ENCODE results near the gene CRB1. TPM values are rescaled to one million over a fixed set of nuclear protein-coding genes. Genes with fewer than 3 reads are reported as not detected.

Gene CRB1
- total RNA-seq, 4 donors from 2014 or later = not detected

GRCh38 chr1:197392541-197392940 is 124.5 kb downstream of the CRB1 start:
- Histone ChIP-seq H3K4me3 (no peak overlapping the region), H3K9me3 (no peaks in the 10 kb centered on the region), H3K4me1 (no peaks in the 10 kb centered on the region), H3K36me3 (no peaks in the 10 kb centered on the region), H3K27ac (no peak overlapping the region), H3K27me3 (no peaks in the 10 kb centered on the region)
- DNase-seq = no peak
- TF ChIP-seq CTCF (IDR thresholded peaks at IDR 0.05) (no peak), POLR2A (IDR thresholded peaks at IDR 0.05) (no peak)

GRCh38 chr1:197393105-197393504 is 125.1 kb downstream of the CRB1 start:
- Histone ChIP-seq H3K36me3 (no peaks in the 10 kb centered on the region), H3K27me3 (no peaks in the 10 kb centered on the region), H3K4me3 (no peak overlapping the region), H3K4me1 (no peaks in the 10 kb centered on the region), H3K9me3 (no peaks in the 10 kb centered on the region), H3K27ac (no peak overlapping the region)
- TF ChIP-seq CTCF (IDR thresholded peaks at IDR 0.05) (no peak), POLR2A (IDR thresholded peaks at IDR 0.05) (no peak)
- no peak for DNase-seq

GRCh38 chr1:197393772-197394171 is 125.7 kb downstream of the CRB1 start:
- H3K27ac ChIP-seq = no peak overlapping the region
- no peak overlapping the region for H3K4me3 ChIP-seq
- H3K27me3 ChIP-seq = no peaks in the 10 kb centered on the region
- no peak for TF ChIP-seq POLR2A (IDR thresholded peaks at IDR 0.05)
- TF ChIP-seq CTCF (IDR thresholded peaks at IDR 0.05) = no peak
- H3K4me1 ChIP-seq = no peaks in the 10 kb centered on the region
- no peak for DNase-seq
- no peaks in the 10 kb centered on the region for H3K9me3 ChIP-seq
- H3K36me3 ChIP-seq = no peaks in the 10 kb centered on the region

GRCh38 chr1:197394831-197395608 is 127.0 kb downstream of the CRB1 start:
- Histone ChIP-seq H3K4me1 (no peaks in the 10 kb centered on the region), H3K36me3 (no peaks in the 10 kb centered on the region), H3K9me3 (no peaks in the 10 kb centered on the region), H3K27me3 (no peaks in the 10 kb centered on the region), H3K4me3 (no peak overlapping the region), H3K27ac (no peak overlapping the region)
- TF ChIP-seq CTCF (IDR thresholded peaks at IDR 0.05) = no peak
- TF ChIP-seq POLR2A (IDR thresholded peaks at IDR 0.05) = no peak
- no peak for DNase-seq

GRCh38 chr1:197397895-197398294 is 129.8 kb downstream of the CRB1 start:
- no peak for DNase-seq
- H3K9me3 ChIP-seq = no peaks in the 10 kb centered on the region
- H3K36me3 ChIP-seq = no peaks in the 10 kb centered on the region
- no peaks in the 10 kb centered on the region for H3K27me3 ChIP-seq
- no peaks in the 10 kb centered on the region for H3K4me1 ChIP-seq
- no peak overlapping the region for H3K4me3 ChIP-seq
- no peak overlapping the region for H3K27ac ChIP-seq
- TF ChIP-seq POLR2A (IDR thresholded peaks at IDR 0.05) (no peak), CTCF (IDR thresholded peaks at IDR 0.05) (no peak)
